HG03108 (cell line): ENCODE results near the gene C1orf105.
"Not testable (repeated sequence)": the region's sequence is repeated elsewhere in the genome, so short reads cannot be mapped to it uniquely, and the experiment has no call there.

ENCODE experiments used
- ATAC-seq: cut with Tn5 transposase; IDR thresholded peaks from one replicate; pipeline ENCODE4 v1.9.1; 2021; ENCODE audit warnings: moderate library complexity; ENCODE audit not compliant: unreplicated experiment

The C1orf105 gene

DNA sequence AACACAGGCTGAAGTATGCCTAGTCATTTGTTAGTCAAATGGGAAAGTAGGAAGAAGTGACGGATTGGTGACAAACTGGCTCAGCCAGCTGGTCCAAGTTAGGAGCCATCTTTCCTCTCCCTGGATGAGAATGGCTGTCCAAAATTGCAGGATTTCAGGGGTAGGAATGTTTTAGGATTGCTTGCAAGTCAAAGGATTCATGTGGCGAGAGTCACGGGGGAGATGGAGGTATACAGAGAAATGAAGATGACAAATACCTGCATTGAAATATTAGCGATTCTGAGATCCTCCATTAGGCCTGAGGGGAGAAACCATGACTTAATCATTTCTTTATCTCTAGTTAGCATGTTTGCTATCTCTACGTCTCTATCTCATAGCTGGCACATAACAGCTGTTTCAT lies 65.1 kb downstream of the C1orf105 start:
- no peak for ATAC-seq

DNA sequence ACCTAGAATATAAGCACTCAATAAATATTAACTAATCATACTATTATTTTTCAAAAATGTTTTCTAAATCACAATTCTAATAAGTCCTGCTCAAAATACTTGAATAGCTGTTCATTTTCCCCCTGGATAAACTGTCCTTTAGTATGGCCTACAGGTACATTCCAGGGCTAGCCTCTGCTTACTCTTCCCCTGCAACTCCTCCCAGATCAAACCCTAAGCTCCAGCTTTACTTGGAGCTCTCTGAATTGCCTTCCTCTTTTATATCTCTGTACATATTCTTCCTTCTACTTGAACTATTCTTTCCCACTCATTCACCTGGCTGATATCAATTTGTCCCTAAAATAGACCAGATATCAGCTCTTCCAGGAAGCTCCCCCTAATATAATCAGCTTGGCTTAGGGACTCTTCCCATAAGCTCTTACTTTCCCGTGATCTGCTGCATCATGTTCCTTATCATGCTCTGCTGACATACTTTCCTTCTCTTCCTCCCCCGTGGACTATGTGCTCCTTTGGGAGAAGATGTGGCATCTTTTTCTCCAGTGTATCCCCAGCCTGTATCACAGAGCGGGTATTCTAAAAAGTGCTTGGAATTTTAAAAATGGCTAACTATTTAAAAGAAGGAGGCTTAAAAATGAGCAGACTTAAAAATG lies 66.4 kb downstream of the C1orf105 start:
- ATAC-seq: no peak

DNA sequence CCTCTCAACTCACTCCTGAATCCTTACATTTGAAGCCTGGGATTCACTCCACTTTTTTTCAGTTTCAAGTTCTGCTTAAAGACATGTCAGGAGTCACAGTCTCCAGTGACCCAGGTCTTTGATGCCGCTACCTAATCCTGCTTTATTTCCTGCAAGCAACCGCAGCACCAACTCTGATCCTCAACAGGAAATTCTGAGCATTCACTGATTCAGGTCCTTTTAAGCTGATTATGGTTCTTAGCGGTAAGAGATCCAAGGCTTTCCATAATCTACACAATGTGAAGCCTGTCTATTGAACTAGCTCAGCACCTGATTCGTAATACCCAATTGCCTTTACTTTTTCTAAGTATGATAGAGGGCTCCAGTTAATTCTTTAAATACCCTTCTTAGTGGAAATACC lies 67.1 kb downstream of the C1orf105 start:
- no peak for ATAC-seq

DNA sequence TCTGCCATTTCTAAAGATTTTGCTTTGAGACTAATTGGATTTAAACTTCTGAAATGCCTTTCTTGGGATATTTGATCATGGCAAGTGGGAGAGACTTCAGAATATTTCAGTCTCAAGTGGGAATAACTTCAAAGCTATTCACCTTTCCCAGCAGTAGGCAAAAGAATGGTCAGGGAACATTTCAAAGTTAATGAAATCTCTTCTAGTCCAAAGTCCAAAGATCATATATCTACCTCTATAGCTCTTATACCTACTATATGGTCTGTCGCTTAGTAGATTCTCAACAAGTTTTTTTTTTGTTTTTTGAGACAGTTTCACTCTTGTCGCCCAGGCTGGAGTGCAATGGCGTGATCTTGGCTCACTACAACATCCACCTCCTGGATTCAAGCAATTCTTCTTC lies 67.9 kb downstream of the C1orf105 start:
- no peak for ATAC-seq

DNA sequence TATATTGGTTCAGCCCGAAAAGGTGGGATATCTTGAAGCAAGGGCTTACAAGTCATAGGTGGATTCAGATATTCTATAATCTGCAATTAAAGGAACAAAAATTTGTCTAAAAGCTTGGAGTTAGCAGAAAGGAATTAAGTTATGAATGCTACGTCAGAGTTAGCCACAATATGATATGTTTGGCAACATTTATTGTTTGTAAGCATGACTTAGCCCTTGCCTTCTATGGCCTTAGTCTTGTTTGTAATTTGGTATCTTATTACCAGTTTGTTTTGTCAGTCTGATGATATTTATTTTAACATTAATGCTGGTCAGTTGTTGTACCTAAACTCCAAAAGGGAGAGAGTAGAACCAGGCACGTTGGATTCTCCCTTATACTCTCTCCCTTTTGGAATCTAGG lies 69.4 kb downstream of the C1orf105 start:
- ATAC-seq: no peak

DNA sequence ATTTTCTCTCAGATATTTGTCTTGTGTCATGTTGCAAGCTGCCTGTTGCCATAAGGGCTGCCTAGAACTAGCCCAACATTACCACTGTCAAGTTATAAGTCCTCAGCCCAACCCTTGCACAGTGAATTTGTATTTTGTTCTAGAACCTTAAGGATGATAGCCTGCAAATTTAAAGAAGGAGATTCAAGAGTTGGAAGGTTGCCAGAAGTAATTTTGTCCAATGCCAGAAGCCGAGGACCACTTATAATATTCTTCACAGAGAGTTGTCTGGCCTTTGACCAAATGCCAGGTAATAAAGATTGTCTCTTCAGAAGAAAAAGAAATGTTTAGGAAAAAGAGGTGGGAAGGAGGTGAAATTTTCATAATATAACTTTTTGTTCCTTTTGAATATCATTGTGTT lies 71.9 kb downstream of the C1orf105 start:
- ATAC-seq: no peak

DNA sequence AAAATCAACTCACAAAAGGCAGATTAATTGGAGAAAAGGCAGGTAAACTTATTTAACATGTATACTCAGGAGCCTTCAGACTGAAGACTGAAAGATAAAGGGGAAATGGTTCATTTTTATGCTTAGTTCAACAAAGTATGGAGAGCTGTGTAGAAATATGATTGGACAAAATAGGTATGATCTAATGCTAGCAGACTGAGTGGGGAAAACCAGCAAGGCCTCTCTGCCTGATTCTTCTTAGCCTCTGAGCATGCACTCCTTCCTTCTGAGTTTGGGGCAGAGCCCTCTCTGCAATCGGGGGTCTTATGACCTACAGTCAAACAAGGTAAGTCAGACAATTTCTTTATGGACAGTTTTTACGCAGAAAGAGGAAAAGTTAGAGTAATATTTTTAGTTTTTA lies 73.7 kb downstream of the C1orf105 start:
- ATAC-seq: no peak

DNA sequence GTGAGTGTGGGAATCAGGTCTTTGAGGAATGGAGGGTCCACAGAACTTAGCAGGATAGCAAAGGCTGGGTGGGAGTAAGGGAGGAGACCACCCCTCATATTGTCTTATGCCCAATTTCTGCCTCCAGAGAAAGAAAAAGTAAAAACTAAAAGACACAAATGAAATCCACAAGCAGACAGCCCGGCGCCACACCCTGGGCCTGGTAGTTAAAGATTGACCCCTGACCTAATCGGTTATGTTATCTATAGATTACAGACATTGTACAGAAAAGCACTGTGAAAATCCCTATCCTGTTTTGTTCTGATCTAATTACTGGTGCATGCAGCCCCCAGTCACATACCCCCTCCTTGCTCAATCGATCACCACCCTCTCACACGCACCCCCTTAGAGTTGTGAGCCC lies 75.6 kb downstream of the C1orf105 start:
- ATAC-seq: not testable (repeated sequence)

DNA sequence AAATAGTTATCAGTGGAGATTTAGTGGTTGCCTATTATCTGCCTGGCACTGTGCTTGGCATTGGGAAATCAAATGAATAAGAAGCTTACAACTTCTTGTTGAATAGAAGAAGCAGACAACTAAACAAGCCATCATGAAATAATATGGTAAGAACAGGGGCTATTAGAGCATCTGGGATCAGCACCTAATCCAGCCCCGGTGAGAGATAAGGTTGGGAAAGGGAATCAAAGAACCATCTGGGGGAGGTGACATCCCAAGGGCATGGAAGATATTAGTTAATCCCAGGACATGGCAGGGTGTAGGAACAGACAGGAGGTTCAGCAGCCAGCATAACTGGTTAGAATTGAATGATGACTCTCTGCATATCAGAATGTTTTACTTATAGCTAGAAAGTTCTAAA lies 76.2 kb downstream of the C1orf105 start:
- no peak for ATAC-seq

DNA sequence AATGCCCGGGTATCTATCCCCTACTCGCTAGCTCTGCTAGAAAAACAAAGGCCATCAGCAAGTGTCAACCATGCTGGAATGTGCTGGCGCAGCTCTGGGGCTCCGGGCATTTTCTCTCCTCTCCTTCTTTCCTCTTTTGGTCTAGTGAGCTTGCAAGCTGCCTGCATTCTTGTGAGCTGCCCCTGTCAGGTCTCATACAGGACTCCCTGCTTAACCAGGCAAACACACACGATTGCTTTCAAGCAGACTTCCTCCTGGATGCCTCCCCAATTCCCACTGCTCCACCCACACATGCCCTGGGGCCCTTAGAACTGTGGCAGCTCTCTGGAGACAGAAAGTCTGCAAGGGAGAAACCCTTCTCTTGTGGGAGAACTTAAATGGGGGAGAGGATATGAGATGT lies 76.7 kb downstream of the C1orf105 start:
- ATAC-seq: no peak

DNA sequence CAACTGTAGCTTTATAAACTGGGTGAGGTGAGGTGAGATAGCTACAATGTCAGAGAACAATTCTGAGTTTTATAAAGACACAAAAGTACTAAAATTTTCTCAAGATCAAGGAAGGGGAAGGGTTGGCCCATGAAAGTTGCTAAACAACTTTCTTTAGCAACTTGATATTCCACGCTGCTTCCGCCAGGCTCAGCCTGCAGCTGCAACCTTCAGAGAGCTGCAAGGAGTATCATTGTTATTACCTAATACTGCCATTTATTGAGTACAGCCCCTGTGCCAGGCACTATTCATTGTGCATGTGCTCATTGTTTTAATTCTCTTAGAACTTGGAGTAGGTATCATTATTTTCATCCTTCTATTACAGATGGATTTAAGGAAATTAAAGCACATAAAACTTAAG lies 78.4 kb downstream of the C1orf105 start:
- no peak for ATAC-seq

DNA sequence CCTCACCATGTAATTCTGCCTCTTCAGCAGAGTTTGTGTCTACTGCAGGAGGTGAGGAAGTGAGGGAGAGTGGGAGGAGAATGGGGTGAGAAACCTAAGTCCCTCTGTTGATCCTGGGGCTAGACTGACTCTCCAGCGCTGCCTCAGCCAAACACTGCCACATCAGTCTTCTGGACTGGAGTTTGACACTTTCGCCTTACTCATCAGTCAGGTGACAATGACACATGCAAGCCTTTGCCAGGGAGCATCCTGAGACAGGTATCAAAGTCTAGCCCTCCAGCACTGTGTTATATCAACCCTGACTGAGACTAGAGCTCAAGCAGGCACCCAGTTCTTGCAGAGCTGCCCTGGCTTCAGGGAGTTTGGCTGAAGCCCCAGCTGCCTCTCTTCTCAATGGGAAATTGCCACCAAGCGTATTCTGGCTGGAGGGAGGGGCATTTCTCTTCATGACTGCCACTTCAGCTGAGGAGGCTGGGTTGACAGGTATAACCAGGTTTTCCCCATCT lies 79.2 kb downstream of the C1orf105 start:
- no peak for ATAC-seq

DNA sequence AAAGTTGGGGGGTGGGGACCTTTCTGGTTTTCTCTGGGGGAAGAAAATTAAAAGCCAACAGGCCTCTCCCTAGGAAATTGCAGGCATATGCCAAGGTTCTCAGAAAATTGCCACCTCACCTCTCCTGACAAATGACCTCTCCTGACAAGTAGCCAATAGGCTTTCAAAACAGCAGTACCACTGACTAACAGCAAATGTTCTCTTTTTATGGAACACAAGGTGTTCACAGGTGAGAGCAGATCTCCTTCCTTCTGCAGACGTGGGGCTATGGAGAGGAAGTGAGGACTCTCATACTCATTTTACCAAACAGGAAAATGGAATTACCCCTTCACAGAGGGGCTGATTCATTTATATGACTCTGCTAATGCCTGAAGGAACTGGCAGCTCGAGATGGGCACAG lies 79.7 kb downstream of the C1orf105 start:
- ATAC-seq: no peak

DNA sequence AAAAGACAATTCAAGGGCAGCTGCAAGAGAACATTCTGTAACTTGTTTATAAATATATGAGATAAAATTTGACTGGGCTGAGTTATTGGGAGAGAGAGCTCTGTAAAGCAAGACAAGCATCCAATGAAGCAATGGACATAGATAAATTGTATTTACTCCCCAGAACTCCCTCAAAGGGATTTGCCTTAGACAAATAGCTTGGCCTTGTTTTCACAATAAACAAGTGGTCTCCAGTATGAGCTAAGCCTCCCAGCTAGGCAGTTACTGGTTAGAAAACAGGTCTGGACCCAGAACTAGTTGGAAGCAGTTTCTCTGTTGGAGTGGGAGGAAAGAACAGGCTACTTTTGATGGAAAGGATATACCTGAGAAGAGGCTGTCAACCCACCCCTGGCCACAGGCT lies 87.3 kb downstream of the C1orf105 start:
- no peak for ATAC-seq

DNA sequence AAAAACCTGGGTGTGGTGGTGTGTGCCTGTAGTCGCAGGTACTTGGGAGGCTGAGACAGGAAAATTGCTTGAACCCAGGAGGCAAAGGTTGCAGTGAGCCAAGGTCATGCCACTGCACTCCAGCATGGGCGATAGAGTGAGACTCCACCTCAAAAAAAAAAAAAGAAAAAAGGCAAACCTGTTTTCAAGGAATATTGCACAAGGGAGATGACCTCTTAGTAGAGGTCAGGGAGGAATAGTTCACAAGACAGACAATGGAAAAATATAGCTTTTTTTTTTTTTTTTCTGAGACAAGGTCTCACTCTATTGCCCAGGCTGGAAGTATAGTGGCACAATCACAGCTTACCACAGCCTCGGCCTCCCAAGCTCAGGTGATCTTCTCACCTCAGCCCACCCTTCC lies 90.0 kb downstream of the C1orf105 start:
- no peak for ATAC-seq

DNA sequence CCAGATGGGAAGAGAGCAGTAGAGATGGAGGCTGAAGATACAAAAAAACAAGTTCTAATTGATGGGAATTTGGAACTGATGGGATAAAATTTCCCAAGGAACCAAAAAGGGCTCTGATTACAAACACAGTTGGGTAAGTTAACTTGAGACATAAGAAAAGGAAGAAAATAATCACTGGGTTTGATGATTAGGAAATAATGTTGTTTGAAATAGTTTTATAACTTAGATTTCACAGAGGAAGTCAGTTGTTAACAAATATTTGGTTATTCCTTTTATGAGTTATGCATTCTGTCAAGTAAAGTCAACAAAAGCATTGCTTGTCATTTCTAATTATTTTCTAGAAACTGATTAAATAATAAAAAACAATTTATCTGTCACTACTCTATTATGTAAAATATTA lies 92.1 kb downstream of the C1orf105 start:
- no peak for ATAC-seq

DNA sequence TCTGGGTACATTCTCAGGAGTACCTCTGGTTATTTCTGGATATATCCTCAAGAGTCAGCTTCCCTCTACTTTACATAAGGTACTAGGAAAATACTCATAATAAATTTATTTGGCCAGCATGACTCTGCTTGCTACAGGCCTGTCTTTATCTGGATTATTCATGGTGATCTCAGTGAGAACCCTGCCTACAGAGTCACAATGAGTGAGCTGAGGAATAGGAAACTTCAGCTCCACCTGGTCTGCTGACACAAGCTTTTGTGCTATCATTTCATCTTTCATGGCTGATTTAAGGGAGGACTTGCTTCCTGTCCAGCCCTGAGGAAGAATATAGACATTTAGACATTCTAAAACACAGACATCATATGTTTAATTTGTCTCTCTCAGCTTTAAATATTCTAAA lies 93.0 kb downstream of the C1orf105 start:
- ATAC-seq: no peak

DNA sequence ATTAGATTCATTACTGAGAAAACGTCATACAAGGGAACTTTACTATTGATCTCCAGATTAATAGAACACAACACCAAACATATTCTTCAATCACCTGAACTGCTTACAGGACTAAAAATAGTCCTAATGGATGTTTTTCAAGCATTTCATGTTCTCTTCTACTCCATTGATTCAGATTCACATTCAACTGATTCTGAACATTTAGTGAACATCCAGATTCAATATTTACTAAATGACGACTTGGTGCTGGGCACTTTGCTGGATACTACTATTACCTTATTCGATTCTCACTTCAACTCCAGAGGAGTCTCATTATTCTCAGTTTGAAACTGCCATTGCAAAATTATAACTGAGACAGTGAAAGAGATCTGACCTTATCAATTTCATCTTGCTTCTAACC lies 93.6 kb downstream of the C1orf105 start:
- no peak for ATAC-seq

DNA sequence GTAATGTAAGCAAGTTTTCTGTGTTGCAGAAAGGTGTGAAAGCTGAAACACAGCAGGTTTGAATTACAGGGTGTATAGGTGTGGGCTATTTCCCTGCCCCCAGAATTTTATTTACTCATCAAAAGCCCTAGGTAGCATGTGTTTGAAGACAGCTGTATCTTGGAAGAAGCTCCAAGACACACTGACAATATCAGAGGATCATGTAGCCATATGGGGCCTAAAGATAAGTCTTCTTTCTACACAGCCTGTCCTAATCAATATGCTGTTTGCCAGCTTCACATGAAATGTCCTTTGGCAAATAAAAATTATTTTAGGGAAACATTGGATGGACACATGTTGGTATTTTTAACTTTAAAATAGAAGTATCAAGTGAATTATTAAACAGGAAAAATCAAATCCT lies 95.0 kb downstream of the C1orf105 start:
- ATAC-seq: no peak

DNA sequence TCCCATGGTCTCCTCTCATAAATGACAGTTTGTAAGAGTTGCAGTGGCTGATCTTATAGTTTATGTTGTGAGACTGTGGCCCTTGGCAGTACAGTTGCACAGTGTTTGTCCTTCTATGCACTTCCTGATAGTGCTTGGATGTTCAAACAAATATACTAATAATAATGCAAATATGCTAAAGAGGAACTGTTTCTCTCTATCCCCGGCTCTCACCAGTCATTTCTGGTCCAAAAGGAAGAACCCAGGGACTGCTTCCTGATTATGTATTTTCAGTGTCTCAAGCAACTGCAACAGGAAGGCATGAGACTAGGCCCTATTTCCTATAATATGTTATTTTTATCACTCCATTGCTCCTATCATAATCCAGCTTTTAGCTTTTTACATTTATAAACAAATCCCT lies 95.4 kb downstream of the C1orf105 start:
- no peak for ATAC-seq

DNA sequence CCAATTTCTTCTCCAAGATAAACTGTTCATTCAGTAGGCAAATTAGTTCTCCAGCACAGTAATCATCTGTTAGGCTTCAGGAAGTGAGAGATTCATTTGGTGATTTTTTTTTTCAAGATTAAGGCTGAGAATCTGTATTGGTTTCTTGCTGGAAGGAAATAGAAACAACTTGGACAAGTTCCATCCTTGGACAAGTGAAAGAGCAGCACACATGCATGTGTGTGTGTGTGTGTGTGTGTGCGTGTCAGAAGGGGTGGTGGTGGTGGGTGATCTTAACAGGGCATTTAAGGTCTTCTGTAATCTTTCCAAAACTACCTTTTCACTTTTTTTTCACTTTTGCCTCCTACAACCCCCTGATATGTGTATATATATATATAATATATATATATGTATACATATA lies 96.6 kb downstream of the C1orf105 start:
- ATAC-seq: no peak

DNA sequence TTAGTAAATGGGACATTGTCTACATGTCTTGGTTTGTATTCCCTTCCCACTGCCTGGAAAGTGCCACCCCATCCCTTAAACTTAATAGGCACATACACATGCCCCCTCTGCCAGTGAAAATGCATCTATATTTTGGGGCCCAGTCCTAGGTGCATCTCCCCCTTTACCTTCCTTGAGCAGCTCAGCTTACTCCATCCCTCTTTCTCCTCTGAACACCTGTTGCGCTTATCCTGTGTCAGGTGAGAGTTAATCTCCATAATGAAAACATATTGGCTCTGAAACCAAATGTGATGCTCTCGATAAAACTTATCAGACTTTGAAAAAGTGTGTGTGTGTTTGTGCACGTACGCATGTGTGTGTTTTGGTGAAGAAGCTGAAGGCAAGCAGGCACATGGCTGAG lies 97.1 kb downstream of the C1orf105 start:
- ATAC-seq: no peak
